ENCODE measurements around the gene TNIP3. TPM values are rescaled to one million over a fixed set of nuclear protein-coding genes. Genes with fewer than 3 reads are reported as not detected.

TNIP3 gene
- total RNA-seq, 2 donors from 2014 or later, result 0.67 to 3.8 TPM

- ATAC-seq, result no peak
- intact Hi-C loops (cut with DNase I, micrococcal nuclease), result loop anchor here in 1 of 2 donors (5.0 to 10.0 kb wide), 2 partner anchors 383 to 941 kb away; no protein-coding TSS in a partner anchor
Measured at GRCh38 chr4:121098266-121098665, 65.9 kb downstream of the TNIP3 start.

GRCh38 chr4:121096629-121097028, 67.5 kb downstream of the TNIP3 start:
- ATAC-seq (no peak), DNase-seq (no peak)
- intact Hi-C loops (cut with DNase I, micrococcal nuclease), result loop anchor here in 1 of 2 donors (5.0 to 10.0 kb wide), 2 partner anchors 382 to 939 kb away; no protein-coding TSS in a partner anchor

More at GRCh38 chr4:121098266-121098665, 65.9 kb downstream of the TNIP3 start:
- DNase-seq, result no peak

- ATAC-seq, result no peak
- DNase-seq, result no peak
- intact Hi-C loops (cut with DNase I, micrococcal nuclease), result loop anchor here in 1 of 2 donors (5.0 to 10.0 kb wide), 2 partner anchors 381 to 939 kb away; no protein-coding TSS in a partner anchor
Measured at GRCh38 chr4:121096191-121096590, 67.9 kb downstream of the TNIP3 start.

GRCh38 chr4:121094297-121094966, 69.7 kb downstream of the TNIP3 start:
- DNase-seq, result no peak
- intact Hi-C loops (cut with DNase I, micrococcal nuclease), result loop anchor here in 1 of 2 donors (10.0 kb wide), 1 partner anchor 380 kb away; no protein-coding TSS in a partner anchor
- no peak for ATAC-seq

GRCh38 chr4:121093261-121093660, 70.9 kb downstream of the TNIP3 start:
- DNase-seq, result no peak
- intact Hi-C loops (cut with DNase I, micrococcal nuclease), result loop anchor here in 1 of 2 donors (10.0 kb wide), 1 partner anchor 378 kb away; no protein-coding TSS in a partner anchor
- no peak for ATAC-seq

DNA sequence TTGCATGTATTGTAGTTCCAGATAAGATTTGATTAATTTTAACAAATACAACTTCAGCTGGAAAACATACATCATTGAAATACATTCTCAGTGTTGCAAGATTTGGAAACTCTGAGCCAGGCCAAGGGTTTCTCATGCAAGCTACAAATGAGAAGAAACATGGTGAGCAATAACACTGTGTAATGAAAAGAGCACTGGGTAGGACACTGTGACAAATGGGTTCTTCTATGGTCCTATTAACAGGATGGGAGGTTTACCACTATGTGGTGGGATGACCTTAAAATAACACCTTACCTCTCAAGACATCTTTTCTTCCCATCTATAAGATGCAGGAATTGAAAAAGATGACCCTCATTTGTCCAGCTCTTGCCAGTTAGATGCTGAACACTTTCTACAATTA, 72.2 kb downstream of the TNIP3 start:
- intact Hi-C loops (cut with DNase I, micrococcal nuclease), result loop anchor here in 1 of 2 donors (10.0 kb wide), 1 partner anchor 377 kb away; no protein-coding TSS in a partner anchor
- ATAC-seq (no peak), DNase-seq (no peak)

- intact Hi-C loops (cut with DNase I, micrococcal nuclease), result no loop called here
- DNase-seq, result no peak
- ATAC-seq, result no peak
Measured at GRCh38 chr4:121088867-121089266, 75.3 kb downstream of the TNIP3 start.

Other genes with a start within 250 kb of the TNIP3 start
- 1 to 10 TPM; 7.0 to 7.4 TPM for gene PRDM5, start 241.6 kb downstream of the TNIP3 start, total RNA-seq
- 10 to 100 TPM in 1 of 2 donors, 1 to 10 TPM in 1; 9.2 to 14.0 TPM for gene NDNF, start 91.8 kb downstream of the TNIP3 start, total RNA-seq
- not detected for gene QRFPR, start 216.7 kb upstream of the TNIP3 start, total RNA-seq

Measured in left colon (tissue), 2 donors.